Mesodermal cell (in vitro differentiated cells): ENCODE results near the gene SLC6A7.

Experiments
- H3K27ac ChIP-seq: 2 replicates; pipeline ENCODE4 v1.7.0; 2013; ENCODE audit warnings: mild to moderate bottlenecking, low read depth, low read length, moderate library complexity; ENCODE audit not compliant: severe bottlenecking
- H3K36me3 ChIP-seq: 2 replicates; pipeline ENCODE4 v1.7.1; 2013; ENCODE audit warnings: mild to moderate bottlenecking, low read length, moderate library complexity; ENCODE audit not compliant: control insufficient read depth, insufficient read depth
- H3K4me1 ChIP-seq: one replicate; pipeline ENCODE4 v1.7.1; 2013; ENCODE audit warnings: mild to moderate bottlenecking, low read length; ENCODE audit not compliant: insufficient read depth, control insufficient read depth, poor library complexity, severe bottlenecking
- H3K4me3 ChIP-seq: 2 replicates; pipeline ENCODE4 v1.7.0; 2013; ENCODE audit warnings: low read length, control low read depth, mild to moderate bottlenecking; ENCODE audit not compliant: insufficient read depth, poor library complexity, severe bottlenecking; ENCODE audit errors: extremely low read depth
- H3K9me3 ChIP-seq: 2 replicates; pipeline ENCODE4 v1.7.1; 2013; ENCODE audit warnings: mild to moderate bottlenecking, low read length, moderate library complexity; ENCODE audit not compliant: control insufficient read depth
- WGBS, 2 experiments: methylation state at CpG; one replicate each; pipeline ENCODE4 v1.1.5; 2013; ENCODE audit warnings: missing lambda C conversion rate in 2 of 2; ENCODE audit not compliant: insufficient coverage in 2 of 2; 5-methylcytosine and 5-hydroxymethylcytosine counted together

Gene SLC6A7

GRCh38 chr5:150208187-150209098 is 18.6 kb downstream of the SLC6A7 start:
- Histone ChIP-seq H3K4me3 (no peak overlapping the region), H3K9me3 (no peaks in the 10 kb centered on the region), H3K27ac (no peak overlapping the region), H3K4me1 (peaks cover 3% of the 10 kb centered on the region), H3K36me3 (no peaks in the 10 kb centered on the region)
- 78 to 79% methylated on average over 14 to 19 of the region's 19 CpGs for WGBS, 2 experiments

- Histone ChIP-seq H3K9me3 (no peaks in the 10 kb centered on the region), H3K4me3 (no peak overlapping the region), H3K27ac (no peak overlapping the region), H3K4me1 (peaks cover 3% of the 10 kb centered on the region), H3K36me3 (no peaks in the 10 kb centered on the region)
- WGBS, 2 experiments: 89 to 92% methylated on average over 20 to 21 of the region's 21 CpGs
Measured at GRCh38 chr5:150209099-150209635, 19.3 kb downstream of the SLC6A7 start.

GRCh38 chr5:150210644-150211043 is 20.8 kb downstream of the SLC6A7 start:
- Histone ChIP-seq H3K27ac (no peak overlapping the region), H3K4me1 (peaks cover 3% of the 10 kb centered on the region), H3K4me3 (no peak overlapping the region), H3K36me3 (no peaks in the 10 kb centered on the region), H3K9me3 (no peaks in the 10 kb centered on the region)
- 85 to 90% methylated on average over 4 to 5 of the region's 6 CpGs for WGBS, 2 experiments

- Histone ChIP-seq H3K9me3 (no peaks in the 10 kb centered on the region), H3K4me3 (no peak overlapping the region), H3K27ac (no peak overlapping the region), H3K4me1 (peaks cover 3% of the 10 kb centered on the region), H3K36me3 (no peaks in the 10 kb centered on the region)
- 54% methylated on average over 7 of the region's 15 CpGs for WGBS, 2 experiments
Measured at GRCh38 chr5:150211156-150212030, 21.5 kb downstream of the SLC6A7 start.

- no peaks in the 10 kb centered on the region for H3K9me3 ChIP-seq
- 82 to 84% methylated on average over 6 of the region's 6 CpGs for WGBS, 2 experiments
- no peaks in the 10 kb centered on the region for H3K36me3 ChIP-seq
- no peak overlapping the region for H3K27ac ChIP-seq
- no peak overlapping the region for H3K4me3 ChIP-seq
- peaks cover 1% of the 10 kb centered on the region for H3K4me1 ChIP-seq
Measured at GRCh38 chr5:150213530-150213929, 23.7 kb downstream of the SLC6A7 start.

- Histone ChIP-seq H3K9me3 (no peaks in the 10 kb centered on the region), H3K36me3 (no peaks in the 10 kb centered on the region), H3K4me3 (no peak overlapping the region), H3K4me1 (no peaks in the 10 kb centered on the region), H3K27ac (no peak overlapping the region)
- 87 to 94% methylated on average over 4 to 6 of the region's 7 CpGs for WGBS, 2 experiments
Measured at GRCh38 chr5:150214289-150214688, 24.4 kb downstream of the SLC6A7 start.

- 86 to 91% methylated on average over 7 to 9 of the region's 10 CpGs for WGBS, 2 experiments
- no peak overlapping the region for H3K4me3 ChIP-seq
- no peaks in the 10 kb centered on the region for H3K9me3 ChIP-seq
- no peaks in the 10 kb centered on the region for H3K4me1 ChIP-seq
- H3K27ac ChIP-seq: no peak overlapping the region
- no peaks in the 10 kb centered on the region for H3K36me3 ChIP-seq
Measured at GRCh38 chr5:150215979-150216944, 26.4 kb downstream of the SLC6A7 start.

GRCh38 chr5:150217038-150217437 is 27.2 kb downstream of the SLC6A7 start:
- Histone ChIP-seq H3K4me3 (no peak overlapping the region), H3K36me3 (no peaks in the 10 kb centered on the region), H3K9me3 (no peaks in the 10 kb centered on the region), H3K4me1 (no peaks in the 10 kb centered on the region), H3K27ac (no peak overlapping the region)
- WGBS, 2 experiments: 80 to 92% methylated on average over 1 to 2 of the region's 2 CpGs

- H3K4me1 ChIP-seq: no peaks in the 10 kb centered on the region
- WGBS, 2 experiments: 29 to 35% methylated on average over 10 of the region's 10 CpGs
- no peak overlapping the region for H3K27ac ChIP-seq
- H3K36me3 ChIP-seq: no peaks in the 10 kb centered on the region
- no peaks in the 10 kb centered on the region for H3K9me3 ChIP-seq
- no peak overlapping the region for H3K4me3 ChIP-seq
Measured at GRCh38 chr5:150217873-150218692, 28.2 kb downstream of the SLC6A7 start.
